Kidney (tissue), 14 donors: Measurements from ENCODE around the gene TMEM134. TPM values are rescaled to one million over a fixed set of nuclear protein-coding genes. Genes with fewer than 3 reads are reported as not detected.

Experiments used
- DNase-seq, 5 donors: peaks; one replicate each; pipeline ENCODE4 v3.0.0-alpha.2; 2013 to 2020
- FAIRE-seq: peaks from 2 replicates; lab custom pipeline; 2012; peaks lifted over from hg19 to GRCh38; lab: Jason Lieb, UNC
- H3K27ac ChIP-seq, 2 donors: one replicate each; pipeline ENCODE4 v1.7.0; 2013; ENCODE audit warnings: low read depth in 2 of 2, low read length in 2 of 2, inconsistent platforms in 1 of 2
- H3K27me3 ChIP-seq: one replicate; pipeline ENCODE4 v1.7.1; 2013; ENCODE audit warnings: low read length, inconsistent platforms; ENCODE audit not compliant: control insufficient read depth, insufficient read depth
- H3K36me3 ChIP-seq, 3 donors: one replicate each; pipeline versions ENCODE4 v1.7.0 to v1.7.1; 2013; ENCODE audit warnings: low read length in 3 of 3, control low read depth in 1 of 3, inconsistent platforms in 1 of 3; ENCODE audit not compliant: insufficient read depth in 3 of 3, control insufficient read depth in 2 of 3
- H3K4me1 ChIP-seq, 3 donors: one replicate each; pipeline versions ENCODE4 v1.7.0 to v1.7.1; 2013; ENCODE audit warnings: low read length in 3 of 3, inconsistent platforms in 1 of 3, low read depth in 1 of 3; ENCODE audit not compliant: control insufficient read depth in 2 of 3, insufficient read depth in 2 of 3
- H3K4me3 ChIP-seq, 3 donors: one replicate each; pipeline versions ENCODE4 v1.7.0 to v1.8.1; 2013; ENCODE audit warnings: low read length in 3 of 3, control low read depth in 1 of 3, inconsistent platforms in 1 of 3
- H3K9ac ChIP-seq, 3 donors: one replicate each; pipeline versions ENCODE4 v1.7.0 to v1.7.1; 2013; ENCODE audit warnings: low read length in 3 of 3, control low read depth in 1 of 3, inconsistent platforms in 1 of 3
- H3K9me3 ChIP-seq, 3 donors: one replicate each; pipeline versions ENCODE4 v1.7.0 to v1.7.1; 2013; ENCODE audit warnings: low read length in 3 of 3, control low read depth in 1 of 3, inconsistent platforms in 1 of 3; ENCODE audit not compliant: control insufficient read depth in 2 of 3, insufficient read depth in 1 of 3
- CTCF ChIP-seq: IDR thresholded peaks from 3 replicates; pipeline ENCODE4 v1.5.1; 2012; ENCODE audit warnings: mild to moderate bottlenecking, moderate library complexity, borderline replicate concordance; ENCODE audit not compliant: insufficient read depth; ENCODE audit errors: extremely low read depth
- intact Hi-C: fragments of 100-400 bp; cut with DNase I; formaldehyde crosslinking; loops from one replicate; pipeline ENCODE4 v1.11.1; 2022
- polyA plus RNA-seq: library from polyadenylated mRNA; stranded (reverse); fragments of 350-450 nt; fragmentation: Illumina TruSeq; extraction: RNeasy Lipid Tissue Mini Kit (QIAGEN cat#74804); gene quantifications from one replicate; pipeline ENCODE4 v1.2.3, GENCODE V29; 2014; ENCODE audit warnings: low read depth, low replicate concordance; ENCODE audit not compliant: insufficient read depth
- total RNA-seq: library from RNA; stranded (reverse); fragmentation: NEBNext Ultra II Directional; extraction: Animal tissue kit (Norgen Biotek cat#: 25700); gene quantifications from one replicate; pipeline ENCODE4 v1.2.1, GENCODE V29; 2021
- donor health status: control.
- donor health status: control.
- donor health status: control.
- donor health status: control.
- donor health status: control.
- donor health status: DM: yes; HTN: yes; CAD: no.
- donor health status: Normal renal cell carcinoma (clear cell type).

Gene TMEM134
- total and polyA plus RNA-seq, 2 donors from 2014 or later = 65.5 to 127 TPM

- H3K9ac ChIP-seq = peak overlapping the region in 1 of 3 donors; percentile 34
- intact Hi-C loops = no loop called here
- DNase-seq = no peak
These were observed 47.5 kb downstream of the TMEM134 start for GRCh38 chr11:67421430-67422031.

GRCh38 chr11:67420646-67421429 is 48.2 kb downstream of the TMEM134 start:
- intact Hi-C loops = no loop called here
- Histone ChIP-seq H3K9ac (peak overlapping the region in 2 of 3 donors; percentile 41 to 61), H3K27ac (peak overlapping the region; percentile 57 to 95), H3K27me3 (no peaks in the 10 kb centered on the region), H3K4me1 (peaks cover 0 to 22% (median 11%) of the 10 kb centered on the region in 3 donors), H3K9me3 (no peaks in the 10 kb centered on the region), H3K36me3 (no peaks in the 10 kb centered on the region), H3K4me3 (peak overlapping the region in 2 of 3 donors; percentile 18 to 49)
- FAIRE-seq (no peak), DNase-seq (peak; percentile 97 to 99 (median 98))
- TF ChIP-seq CTCF = no peak

More at GRCh38 chr11:67421430-67422031, 47.5 kb downstream of the TMEM134 start:
- no peaks in the 10 kb centered on the region for H3K27me3 ChIP-seq
- H3K4me3 ChIP-seq = no peak overlapping the region
- no peak overlapping the region for H3K27ac ChIP-seq
- H3K4me1 ChIP-seq = peaks cover 0 to 17% (median 11%) of the 10 kb centered on the region in 3 donors
- no peak for TF ChIP-seq CTCF
- no peaks in the 10 kb centered on the region for H3K36me3 ChIP-seq
- H3K9me3 ChIP-seq = no peaks in the 10 kb centered on the region
- FAIRE-seq = no peak

DNA sequence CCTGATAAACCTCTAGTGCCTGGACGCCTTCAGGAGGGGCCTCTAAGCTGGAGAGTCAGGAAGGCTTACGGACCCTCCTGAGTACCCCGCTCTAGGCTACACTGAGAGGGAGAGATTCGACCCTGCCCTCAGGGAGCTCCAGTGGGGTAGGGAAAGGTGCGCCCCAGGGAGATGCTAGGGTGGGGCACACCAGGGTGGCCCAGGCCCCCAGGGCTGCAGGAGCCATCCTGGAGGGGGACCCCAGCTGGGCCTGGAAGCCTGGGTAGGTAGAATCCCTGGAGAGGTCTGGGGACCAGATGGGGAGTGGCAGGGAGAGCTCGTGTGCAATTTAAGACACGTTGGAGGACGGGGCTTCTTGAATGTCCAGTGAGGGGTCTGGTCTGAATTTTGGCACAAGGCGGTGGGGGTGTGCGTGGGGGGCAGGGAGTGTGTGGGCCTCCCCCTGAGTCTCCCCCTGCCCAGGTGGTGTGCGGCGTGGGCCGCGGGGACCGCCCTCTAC is 48.9 kb downstream of the TMEM134 start:
- Histone ChIP-seq H3K9ac (peak overlapping the region in 2 of 3 donors; percentile 41 to 61), H3K36me3 (no peaks in the 10 kb centered on the region), H3K4me1 (peaks cover 0 to 24% (median 11%) of the 10 kb centered on the region in 3 donors), H3K4me3 (peak overlapping the region in 2 of 3 donors; percentile 18 to 29), H3K27me3 (no peaks in the 10 kb centered on the region), H3K9me3 (no peaks in the 10 kb centered on the region), H3K27ac (peak overlapping the region; percentile 57 to 95)
- intact Hi-C loops = no loop called here
- DNase-seq (peak in 2 of 5 donors; percentile 82 to 84), FAIRE-seq (no peak)
- TF ChIP-seq CTCF = no peak
